Measurements from ENCODE around the gene ZCCHC24.

DNA sequence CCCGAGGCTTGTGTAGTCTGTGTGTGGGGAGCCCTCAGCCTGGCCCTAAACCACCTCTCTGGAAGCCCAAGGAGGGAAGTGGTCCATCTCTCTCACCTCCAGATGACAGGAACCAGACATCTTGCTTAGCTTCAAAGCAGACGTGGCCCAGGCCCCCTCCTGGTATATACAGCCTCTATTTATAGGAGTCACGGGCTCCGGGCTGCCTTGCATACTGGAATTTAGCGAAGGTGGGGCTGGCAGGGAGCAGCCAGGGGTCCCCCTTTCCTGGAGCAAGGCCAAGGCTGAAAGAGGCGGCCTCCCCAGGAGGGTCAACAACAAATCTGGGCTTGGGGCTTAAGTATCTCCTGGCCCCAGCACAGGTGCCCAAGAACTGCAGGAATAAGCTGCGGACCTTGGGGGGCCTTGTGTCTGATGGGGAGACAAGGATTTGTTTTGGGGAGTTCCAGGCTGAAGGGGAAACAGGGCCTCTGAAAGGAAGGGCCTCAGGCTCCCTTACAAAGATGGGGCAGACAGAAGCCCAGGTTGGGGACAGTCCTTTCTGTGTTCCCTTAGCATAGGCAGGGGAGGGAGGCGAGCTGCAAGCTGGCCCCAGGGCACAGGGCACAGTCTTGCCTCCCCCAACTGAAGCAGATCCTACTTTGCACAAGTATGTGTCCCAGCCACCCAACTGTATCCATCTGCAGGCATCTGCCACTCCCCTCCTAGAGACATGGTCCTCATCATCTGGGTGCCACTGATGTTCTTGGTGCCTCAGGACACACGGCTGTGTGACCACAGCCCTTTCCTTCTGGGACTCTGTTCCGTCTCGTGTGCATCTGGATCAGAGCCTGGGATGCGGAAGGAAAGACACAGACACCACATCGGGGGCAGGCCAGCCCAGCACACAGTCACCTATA, 11.9 kb downstream of the ZCCHC24 start:
- TF ChIP-seq SP2 (IDR thresholded peaks at IDR 0.05; ENCODE audit: low read length): no peak
- TF ChIP-seq, protein P1, sequence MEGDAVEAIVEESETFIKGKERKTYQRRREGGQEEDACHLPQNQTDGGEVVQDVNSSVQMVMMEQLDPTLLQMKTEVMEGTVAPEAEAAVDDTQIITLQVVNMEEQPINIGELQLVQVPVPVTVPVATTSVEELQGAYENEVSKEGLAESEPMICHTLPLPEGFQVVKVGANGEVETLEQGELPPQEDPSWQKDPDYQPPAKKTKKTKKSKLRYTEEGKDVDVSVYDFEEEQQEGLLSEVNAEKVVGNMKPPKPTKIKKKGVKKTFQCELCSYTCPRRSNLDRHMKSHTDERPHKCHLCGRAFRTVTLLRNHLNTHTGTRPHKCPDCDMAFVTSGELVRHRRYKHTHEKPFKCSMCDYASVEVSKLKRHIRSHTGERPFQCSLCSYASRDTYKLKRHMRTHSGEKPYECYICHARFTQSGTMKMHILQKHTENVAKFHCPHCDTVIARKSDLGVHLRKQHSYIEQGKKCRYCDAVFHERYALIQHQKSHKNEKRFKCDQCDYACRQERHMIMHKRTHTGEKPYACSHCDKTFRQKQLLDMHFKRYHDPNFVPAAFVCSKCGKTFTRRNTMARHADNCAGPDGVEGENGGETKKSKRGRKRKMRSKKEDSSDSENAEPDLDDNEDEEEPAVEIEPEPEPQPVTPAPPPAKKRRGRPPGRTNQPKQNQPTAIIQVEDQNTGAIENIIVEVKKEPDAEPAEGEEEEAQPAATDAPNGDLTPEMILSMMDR (IDR thresholded peaks at IDR 0.05; ENCODE audit: control extremely low read depth in 1 of 3, insufficient read depth in 1 of 3, low read depth in 1 of 3, low read length in 3 of 3): no peak
- TF ChIP-seq, protein P2, sequence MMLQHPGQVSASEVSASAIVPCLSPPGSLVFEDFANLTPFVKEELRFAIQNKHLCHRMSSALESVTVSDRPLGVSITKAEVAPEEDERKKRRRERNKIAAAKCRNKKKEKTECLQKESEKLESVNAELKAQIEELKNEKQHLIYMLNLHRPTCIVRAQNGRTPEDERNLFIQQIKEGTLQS (IDR thresholded peaks at IDR 0.05; ENCODE audit: insufficient read depth, low read depth, low read length): no peak
- no peak for TF ChIP-seq ZNF274 (IDR thresholded peaks at IDR 0.05; ENCODE audit: borderline replicate concordance, extremely low read depth, low read length)
